GM18868 (cell line): ENCODE data around the gene TNFRSF8.

Source experiments
- ATAC-seq: cut with Tn5 transposase; IDR thresholded peaks from one replicate; pipeline ENCODE4 v1.9.1; 2021; ENCODE audit warnings: mild to moderate bottlenecking, moderate library complexity; ENCODE audit not compliant: unreplicated experiment

Gene TNFRSF8

DNA sequence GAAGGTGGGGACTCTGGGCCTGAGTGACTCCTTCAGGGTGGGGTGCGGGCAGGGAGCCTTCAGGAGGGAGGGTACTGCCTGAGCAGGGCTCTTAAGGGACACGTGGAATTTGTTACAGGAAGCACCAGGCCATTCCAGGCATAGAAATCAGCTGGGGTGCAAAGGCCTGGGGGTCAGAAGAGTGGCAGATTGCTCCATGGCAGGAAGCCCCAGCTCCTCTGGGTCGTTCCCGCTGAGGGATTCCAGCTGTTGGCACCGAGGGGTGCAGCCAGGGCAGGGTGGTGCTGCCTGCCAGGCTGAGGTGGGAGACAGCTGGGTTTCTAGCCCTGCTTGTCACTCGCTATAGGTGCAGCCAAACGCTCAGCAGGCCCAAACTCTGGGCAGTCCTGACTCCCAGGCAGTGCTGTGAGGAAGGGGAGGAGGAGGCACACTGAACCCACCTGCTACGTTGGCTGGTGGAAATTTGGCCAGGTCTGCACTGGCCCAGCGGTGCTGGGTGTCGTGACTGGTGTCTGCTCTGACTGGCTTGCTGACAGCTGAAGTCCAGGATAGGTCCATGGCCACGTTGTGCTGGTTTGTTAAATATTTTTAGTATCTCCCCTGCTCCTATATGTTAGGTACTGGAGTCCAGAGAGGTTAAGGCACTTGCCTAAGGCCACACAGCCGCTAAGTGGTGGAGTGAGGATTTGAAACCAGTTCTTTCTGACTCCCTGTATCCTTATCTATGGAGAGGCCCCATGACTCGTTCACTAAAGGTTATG, 123.0 kb downstream of the TNFRSF8 start:
- ATAC-seq = no peak

DNA sequence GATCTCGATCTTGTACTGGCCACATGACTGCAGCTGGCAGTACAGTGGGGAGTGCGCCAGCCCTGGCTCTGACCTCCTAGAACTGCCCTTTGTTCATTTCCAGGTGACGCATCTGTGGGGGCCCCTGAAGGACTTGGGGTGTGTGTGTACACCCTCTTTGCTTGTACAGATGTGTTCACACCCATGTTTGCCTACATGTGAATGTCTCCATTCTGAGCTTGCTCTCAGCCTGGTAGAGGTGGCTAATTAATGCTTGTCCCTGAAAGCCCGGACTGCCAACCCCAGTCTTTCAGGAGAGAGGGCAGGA, 123.5 kb downstream of the TNFRSF8 start:
- ATAC-seq = no peak

DNA sequence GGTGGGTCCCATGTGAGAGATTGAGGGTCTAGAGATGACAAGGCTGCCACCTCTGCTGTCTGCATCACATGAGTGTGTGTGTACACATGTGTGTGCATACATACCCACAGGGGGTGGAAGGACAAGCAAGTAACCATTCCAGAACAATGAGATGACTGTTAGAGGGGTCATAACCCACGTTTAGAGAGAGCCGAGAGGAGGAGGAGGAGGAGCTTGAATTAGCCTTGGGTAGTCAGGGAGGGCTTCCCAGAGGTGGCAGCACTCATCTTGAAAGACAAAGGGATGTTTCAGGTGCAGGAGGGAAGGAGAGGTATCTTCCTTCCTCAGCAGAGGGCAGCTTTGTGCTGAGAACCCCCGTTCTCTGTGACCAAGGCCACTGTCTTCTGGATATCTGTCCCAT, 125.0 kb downstream of the TNFRSF8 start:
- no peak for ATAC-seq

DNA sequence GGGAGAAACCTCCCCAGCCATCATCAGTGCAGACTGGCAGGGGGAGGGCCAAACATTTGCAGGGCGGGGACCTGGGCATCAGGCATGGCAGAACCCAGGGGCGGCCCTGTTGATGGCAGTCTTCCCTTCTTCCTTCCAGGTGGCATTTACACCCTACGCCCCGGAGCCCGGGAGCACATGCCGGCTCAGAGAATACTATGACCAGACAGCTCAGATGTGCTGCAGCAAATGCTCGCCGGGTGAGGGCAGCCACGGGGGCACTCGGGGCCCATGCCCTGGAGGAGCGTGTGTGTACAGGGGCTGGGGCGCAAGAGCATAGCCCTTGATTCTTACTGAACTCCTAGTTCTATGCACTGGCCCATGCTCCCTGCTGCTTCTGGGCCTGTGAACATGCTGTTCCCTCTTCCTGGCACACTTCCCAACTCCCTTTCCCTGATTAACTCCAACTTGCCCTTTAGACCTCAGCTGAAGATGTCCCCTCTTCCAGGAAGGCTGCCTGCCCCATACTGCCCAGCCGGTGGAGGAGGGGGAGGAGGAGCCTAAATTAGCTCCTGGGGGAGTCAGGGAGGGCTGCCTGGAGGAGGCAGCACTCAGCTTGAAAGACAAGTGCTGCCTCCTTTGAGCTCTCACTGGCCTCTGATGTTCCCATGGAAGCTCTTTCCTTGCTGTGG, 125.7 kb downstream of the TNFRSF8 start:
- no peak for ATAC-seq

DNA sequence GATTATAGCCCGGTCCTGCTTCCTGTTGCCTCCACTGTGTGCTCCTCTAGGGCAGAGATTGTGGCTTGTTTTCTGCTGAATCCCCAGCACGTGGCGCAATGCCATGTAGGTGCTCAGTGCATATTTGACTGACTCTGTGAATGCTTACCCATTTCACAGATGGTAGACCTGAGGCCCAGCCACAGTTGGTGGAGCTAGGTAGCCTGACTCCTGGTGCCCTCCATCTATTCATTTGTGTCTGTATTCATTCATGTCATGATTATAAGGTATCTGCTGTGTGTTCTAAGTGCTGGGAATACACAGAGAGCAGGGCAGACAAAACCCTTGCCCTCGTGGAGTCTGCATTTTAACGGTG, 126.2 kb downstream of the TNFRSF8 start:
- ATAC-seq = no peak

DNA sequence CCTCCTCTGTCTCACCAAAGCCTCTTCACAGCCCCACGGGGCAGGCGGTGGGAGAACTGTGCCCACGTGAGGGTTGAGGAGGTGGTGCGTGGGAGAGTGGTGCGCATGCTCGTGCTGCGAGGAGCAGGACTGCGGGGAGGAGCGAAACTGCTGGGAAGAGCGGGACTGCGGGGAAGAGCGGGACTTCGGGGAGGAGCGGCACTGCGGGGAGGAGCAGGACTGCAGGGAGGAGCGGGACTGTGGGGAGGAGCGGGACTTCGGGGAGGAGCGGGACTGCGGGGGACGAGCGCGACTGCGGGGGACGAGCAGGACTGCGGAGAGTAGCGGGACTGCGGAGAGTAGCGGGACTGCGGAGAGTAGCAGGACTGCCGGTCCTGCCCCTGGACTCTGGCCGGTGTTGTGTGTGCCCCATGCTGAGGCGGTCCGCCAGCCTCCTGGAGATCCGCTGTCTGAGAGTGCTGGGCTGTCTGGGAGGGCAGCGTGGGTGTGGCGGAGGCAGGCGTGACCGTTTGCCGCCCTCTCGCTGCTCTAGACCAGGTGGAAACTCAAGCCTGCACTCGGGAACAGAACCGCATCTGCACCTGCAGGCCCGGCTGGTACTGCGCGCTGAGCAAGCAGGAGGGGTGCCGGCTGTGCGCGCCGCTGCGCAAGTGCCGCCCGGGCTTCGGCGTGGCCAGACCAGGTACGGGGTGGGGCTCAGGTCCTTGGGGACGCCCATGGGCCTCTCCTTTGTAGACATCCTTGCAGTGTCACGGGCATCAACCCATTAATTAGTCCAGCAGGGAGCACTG, 128.3 kb downstream of the TNFRSF8 start:
- no peak for ATAC-seq
